Measurements from ENCODE around the gene GBA2.

GBA2 gene

DNA sequence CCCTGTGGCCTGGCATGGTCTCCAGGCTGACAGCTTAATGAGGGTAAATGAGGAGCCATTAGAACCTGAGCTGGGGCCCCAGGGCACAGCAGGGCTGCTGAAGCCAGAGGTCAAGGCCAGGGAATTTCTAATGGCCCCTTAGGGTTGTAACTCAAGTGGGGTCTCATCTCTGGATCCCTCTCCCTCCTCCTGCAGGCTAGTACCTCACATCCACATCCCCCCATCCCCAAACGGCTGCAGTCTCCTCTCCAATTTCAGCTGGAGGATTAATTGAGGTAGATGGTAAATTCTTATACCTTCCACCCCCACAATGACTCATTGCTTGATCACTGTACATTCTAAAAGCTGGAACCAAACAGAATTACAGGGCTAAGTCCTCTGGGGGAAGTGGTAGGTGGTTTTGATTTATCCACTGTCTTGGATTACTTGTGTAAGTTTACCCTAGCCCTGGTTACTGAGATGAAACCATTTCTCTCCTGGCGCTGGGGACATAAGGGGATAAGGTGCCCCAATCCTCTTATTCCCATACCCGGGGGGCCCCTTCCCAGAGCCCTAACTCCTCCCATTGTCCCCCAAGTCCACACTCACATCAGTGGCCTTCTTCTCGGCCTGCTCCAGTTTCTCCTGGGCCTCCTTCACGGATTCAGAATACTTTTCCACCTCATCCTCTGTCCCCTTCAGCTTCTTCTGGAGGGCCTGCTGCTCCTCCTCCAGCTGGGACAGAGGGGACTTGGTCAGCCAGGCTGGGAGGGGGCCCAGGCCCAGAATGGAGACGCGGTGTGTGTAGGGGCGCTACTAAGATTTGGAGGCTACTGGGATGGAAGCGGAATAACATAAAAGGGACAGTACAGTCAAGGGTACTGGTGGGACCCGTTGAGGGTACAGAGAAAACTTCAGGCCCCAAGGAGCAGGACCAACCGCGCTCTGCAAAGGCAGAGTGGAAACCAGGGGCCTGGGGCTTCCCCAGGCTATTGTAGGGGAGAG is 60.2 kb downstream of the GBA2 start:
- in situ Hi-C loops (cut with MboI; ENCODE audit: low sequenced_read_pairs, unreplicated experiment): no loop called here
- DNase-seq (ENCODE audit: low spot score): no peak
- TF ChIP-seq, protein P1, sequence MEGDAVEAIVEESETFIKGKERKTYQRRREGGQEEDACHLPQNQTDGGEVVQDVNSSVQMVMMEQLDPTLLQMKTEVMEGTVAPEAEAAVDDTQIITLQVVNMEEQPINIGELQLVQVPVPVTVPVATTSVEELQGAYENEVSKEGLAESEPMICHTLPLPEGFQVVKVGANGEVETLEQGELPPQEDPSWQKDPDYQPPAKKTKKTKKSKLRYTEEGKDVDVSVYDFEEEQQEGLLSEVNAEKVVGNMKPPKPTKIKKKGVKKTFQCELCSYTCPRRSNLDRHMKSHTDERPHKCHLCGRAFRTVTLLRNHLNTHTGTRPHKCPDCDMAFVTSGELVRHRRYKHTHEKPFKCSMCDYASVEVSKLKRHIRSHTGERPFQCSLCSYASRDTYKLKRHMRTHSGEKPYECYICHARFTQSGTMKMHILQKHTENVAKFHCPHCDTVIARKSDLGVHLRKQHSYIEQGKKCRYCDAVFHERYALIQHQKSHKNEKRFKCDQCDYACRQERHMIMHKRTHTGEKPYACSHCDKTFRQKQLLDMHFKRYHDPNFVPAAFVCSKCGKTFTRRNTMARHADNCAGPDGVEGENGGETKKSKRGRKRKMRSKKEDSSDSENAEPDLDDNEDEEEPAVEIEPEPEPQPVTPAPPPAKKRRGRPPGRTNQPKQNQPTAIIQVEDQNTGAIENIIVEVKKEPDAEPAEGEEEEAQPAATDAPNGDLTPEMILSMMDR (IDR thresholded peaks at IDR 0.05; ENCODE audit: borderline replicate concordance, control extremely low read depth, extremely low read depth, insufficient read depth, missing control alignments): no peak

DNA sequence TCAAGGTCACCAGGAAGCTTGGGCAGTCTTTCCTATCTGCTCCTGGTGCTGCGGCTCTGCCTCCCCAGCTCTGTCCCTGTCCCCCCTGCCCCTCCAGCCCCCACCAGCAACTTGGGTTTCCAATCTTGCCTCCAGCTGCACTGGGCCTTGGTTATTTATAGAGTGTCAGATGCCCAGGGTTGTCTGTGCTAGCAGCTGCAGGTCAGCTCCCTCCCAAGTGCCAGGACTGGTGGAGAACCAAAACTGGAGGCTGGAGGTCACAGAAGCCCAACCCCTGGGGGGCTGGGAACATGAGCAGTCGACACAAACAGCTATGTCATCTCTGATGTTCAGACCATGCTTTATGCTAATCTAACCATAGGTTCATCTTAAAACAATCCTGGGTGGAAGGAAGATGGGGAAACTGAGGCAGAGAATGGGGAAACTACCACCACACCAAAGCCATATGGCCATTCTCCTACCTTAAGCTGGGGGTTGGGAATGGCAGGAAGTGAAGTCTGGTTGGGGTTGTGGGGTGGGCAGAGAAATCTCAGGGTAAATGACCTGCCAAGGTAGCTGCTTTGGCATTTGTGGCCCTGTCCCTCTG is 61.0 kb downstream of the GBA2 start:
- no peak for DNase-seq (ENCODE audit: low spot score)
- in situ Hi-C loops (cut with MboI; ENCODE audit: low sequenced_read_pairs, unreplicated experiment): no loop called here
- TF ChIP-seq, protein P1 (IDR thresholded peaks at IDR 0.05; ENCODE audit: borderline replicate concordance, control extremely low read depth, extremely low read depth, insufficient read depth, missing control alignments): no peak

DNA sequence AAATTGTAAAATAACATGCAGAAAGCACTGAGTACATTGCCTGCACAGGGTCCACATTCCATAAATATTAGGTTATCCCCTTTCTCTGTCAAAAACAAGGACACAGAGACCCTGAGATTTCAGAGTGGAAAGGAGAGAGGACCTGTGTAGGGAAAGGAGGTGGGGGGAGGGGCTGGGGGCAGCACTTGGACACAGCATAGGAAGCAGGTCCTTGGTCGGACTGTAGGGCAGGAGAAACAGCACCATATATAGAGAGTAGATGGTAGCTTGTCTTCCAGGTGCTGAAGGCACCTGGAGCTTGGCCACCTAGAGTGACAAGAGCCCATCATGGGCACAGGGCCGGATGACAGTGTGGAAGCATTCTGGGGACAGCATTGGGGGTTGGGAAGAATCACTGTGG is 61.7 kb downstream of the GBA2 start:
- in situ Hi-C loops (cut with MboI; ENCODE audit: low sequenced_read_pairs, unreplicated experiment): no loop called here
- no peak for DNase-seq (ENCODE audit: low spot score)
- TF ChIP-seq, protein P1 (IDR thresholded peaks at IDR 0.05; ENCODE audit: borderline replicate concordance, control extremely low read depth, extremely low read depth, insufficient read depth, missing control alignments): no peak
